K562 (cell line): ENCODE data around the gene TRIP11. TPM values are rescaled to one million over a fixed set of nuclear protein-coding genes. Genes with fewer than 3 reads are reported as not detected.

Source experiments
- ATAC-seq: fragments of 200-7000 bp; cut with Tn5 transposase; 3 replicates; pipeline ENCODE4 v1.9.1; 2020; ENCODE audit warnings: moderate library complexity
- BruUV-seq: library from RNA; stranded (reverse); fragments of 400-500 nt; replicated peaks from 2 replicates; lab custom pipeline; 2021; lab: Mats Ljungman, UMichigan
- CTCF ChIA-PET: fragments of 300-600 bp; formaldehyde crosslinking; extraction: SDS; loops from one replicate; lab custom pipeline; 2021; ENCODE audit warnings: low intra/inter-chr PET ratio; lab: Yijun Ruan, JAX
- POLR2A ChIA-PET: fragments of 300-600, 350-650 bp; sonication (Branson Sonifier 250); formaldehyde crosslinking; extraction: SDS; loops from one replicate; lab custom pipeline; 2021; ENCODE audit warnings: antibody characterized with exemption, inconsistent platforms; lab: Yijun Ruan, JAX
- DNase-seq, 4 experiments: peaks; one replicate each; pipeline versions ENCODE4 v3.0.0 to v3.0.0-alpha.2; 2011 to 2018; ENCODE audit warnings: low spot score in 3 of 4, mixed read lengths in 3 of 4; ENCODE audit errors: extremely low read depth in 1 of 4
- FAIRE-seq: peaks from 2 replicates; lab custom pipeline; 2011; peaks lifted over from hg19 to GRCh38; lab: Jason Lieb, UNC
- H2AFZ ChIP-seq: 2 replicates; pipeline ENCODE4 v1.6.0; 2011; ENCODE audit warnings: low read depth, low read length, control low read depth, inconsistent platforms
- H3K27ac ChIP-seq: fragments of 200-600 bp; 3 replicates; pipeline ENCODE4 v1.8.0; 2011; ENCODE audit warnings: low read depth, mild to moderate bottlenecking, control low read depth, inconsistent platforms, low read length, moderate library complexity, mixed read lengths; ENCODE audit errors: extremely low read depth
- H3K27me3 ChIP-seq, 2 experiments: fragments of 300-600 bp in 1 of 2; 2 replicates in 1 of 2; 3 replicates in 1 of 2; pipeline versions ENCODE4 v1.6.0 to v1.8.0; 2011; ENCODE audit warnings: inconsistent platforms in 2 of 2, low read length in 2 of 2, mild to moderate bottlenecking in 1 of 2, mixed read lengths in 1 of 2, moderate library complexity in 1 of 2; ENCODE audit not compliant: control insufficient read depth in 2 of 2, insufficient read depth in 2 of 2
- H3K36me3 ChIP-seq: fragments of 300-600 bp; 3 replicates; pipeline ENCODE4 v1.8.0; 2011; ENCODE audit warnings: mild to moderate bottlenecking, low read length, inconsistent platforms; ENCODE audit not compliant: control insufficient read depth, insufficient read depth
- H3K4me1 ChIP-seq, 2 experiments: fragments of 200-600 bp in 1 of 2; replicated peaks in 1 of 2; 2 replicates in 1 of 2; 3 replicates in 1 of 2; pipeline versions ENCODE4 v1.5.1 to v1.8.0; 2011; ENCODE audit warnings: inconsistent platforms in 2 of 2, low read length in 2 of 2, mild to moderate bottlenecking in 1 of 2, mixed read lengths in 1 of 2, moderate library complexity in 1 of 2; ENCODE audit not compliant: control insufficient read depth in 2 of 2, insufficient read depth in 2 of 2
- H3K4me2 ChIP-seq: 2 replicates; pipeline ENCODE4 v1.6.1; 2011; ENCODE audit warnings: low read length, control low read depth, inconsistent platforms, mixed read lengths; ENCODE audit not compliant: insufficient read depth
- H3K4me3 ChIP-seq: fragments of 200-600 bp; sonication (generic), shearing (Covaris generic); 2 replicates; pipeline ENCODE4 v1.5.1; 2016; ENCODE audit warnings: control low read depth, inconsistent platforms
- H3K79me2 ChIP-seq: fragments of 200-600 bp; 3 replicates; pipeline ENCODE4 v1.8.0; 2011; ENCODE audit warnings: low read length, inconsistent platforms; ENCODE audit not compliant: control insufficient read depth, insufficient read depth
- H3K9ac ChIP-seq, 2 experiments: 2 replicates each; pipeline versions ENCODE4 v1.6.0 to v1.6.1; 2011; ENCODE audit warnings: low read depth in 2 of 2, low read length in 2 of 2, control low read depth in 1 of 2, inconsistent platforms in 1 of 2, mild to moderate bottlenecking in 1 of 2, mixed read lengths in 1 of 2; ENCODE audit not compliant: insufficient read depth in 1 of 2
- H3K9me1 ChIP-seq: one replicate; pipeline ENCODE4 v1.6.0; 2011; ENCODE audit warnings: inconsistent platforms, mild to moderate bottlenecking, low read length, moderate library complexity; ENCODE audit not compliant: control insufficient read depth, insufficient read depth
- H3K9me3 ChIP-seq: replicated peaks from 2 replicates; pipeline ENCODE4 v1.5.1; 2011; ENCODE audit warnings: low read depth, low read length, inconsistent platforms; ENCODE audit not compliant: control insufficient read depth, insufficient read depth
- H4K20me1 ChIP-seq: replicated peaks from 2 replicates; pipeline ENCODE4 v1.6.1; 2011; ENCODE audit warnings: low read length, inconsistent platforms, mixed read lengths; ENCODE audit not compliant: control insufficient read depth, insufficient read depth
- BHLHE40 ChIP-seq: IDR thresholded peaks from 2 replicates; pipeline ENCODE4 v1.6.1; 2011; ENCODE audit warnings: low read length, improper control_type of control experiment
- CBFA2T3 ChIP-seq: fragments of 450-650 bp; IDR thresholded peaks from 2 replicates; pipeline ENCODE4 v1.6.1; 2017
- FOXP1 ChIP-seq: sonication (generic); formaldehyde crosslinking; IDR thresholded peaks from 2 replicates; pipeline ENCODE4 v1.8.0; 2022; ENCODE audit warnings: mild to moderate bottlenecking, missing genetic modification reagents
- ILF3 ChIP-seq: fragments of 450-650 bp; IDR thresholded peaks from 2 replicates; pipeline ENCODE4 v1.6.1; 2018; ENCODE audit warnings: antibody characterized with exemption, mild to moderate bottlenecking, moderate library complexity, borderline replicate concordance
- MTA1 ChIP-seq: fragments of 450-650 bp; IDR thresholded peaks from 2 replicates; pipeline ENCODE4 v1.6.1; 2017; ENCODE audit warnings: borderline replicate concordance
- SNRNP70 ChIP-seq: fragments of 200-400 bp; formaldehyde crosslinking; optimal IDR thresholded peaks from 2 replicates; pipeline ENCODE3; 2017; ENCODE audit warnings: low read depth, low read length
- WGBS: fragments of 100-300 bp; shearing (Covaris generic); methylation state at CpG from one replicate; pipeline ENCODE4 v1.1.6; 2016; ENCODE audit warnings: low coverage, mixed read lengths; ENCODE audit not compliant: insufficient coverage; ENCODE audit errors: missing lambda C conversion rate; 5-methylcytosine and 5-hydroxymethylcytosine counted together
- in situ Hi-C: fragments of 300-500 bp; cut with MboI; formaldehyde crosslinking; loops from 4 replicates; pipeline ENCODE4 v1.15.0; 2018; ENCODE audit warnings: inconsistent platforms, mixed read lengths
- intact Hi-C: fragments of 100-400 bp; cut with micrococcal nuclease; formaldehyde crosslinking; loops from 2 replicates; pipeline ENCODE4 v1.14.2; 2022
- polyA plus RNA-seq, 8 experiments: library from polyadenylated mRNA; depleted of rRNA in 4 of 8; stranded (reverse) in 5 of 8; unstranded in 3 of 8; fragments of >200 nt; fragmentation: Nextera tagmentation in 2 of 8; fragmentation: Illumina TruSeq in 1 of 8; extraction: Ambion mirVana in 2 of 8; extraction: Trizol in 1 of 8; gene quantifications; 2 replicates each; pipeline versions ENCODE4 v1.2.1 to v1.2.3, GENCODE V29; 2011 to 2014; ENCODE audit warnings: inconsistent platforms in 1 of 8, missing spikeins in 1 of 8
- total RNA-seq, 7 experiments: library from RNA; depleted of rRNA in 6 of 7; stranded (reverse); fragments of >200 nt in 6 of 7; fragmentation: Illumina TruSeq in 2 of 7; extraction: Trizol in 2 of 7; gene quantifications; 2 replicates each; pipeline versions ENCODE4 v1.2.1 to v1.2.3, GENCODE V29; 2011 to 2021; ENCODE audit warnings: low replicate concordance in 1 of 7
- TF ChIP-seq, protein P1 (sequence below): fragments of 450-650 bp; IDR thresholded peaks from 2 replicates; pipeline ENCODE4 v1.6.1; 2018; ENCODE audit not compliant: partially characterized antibody
- TF ChIP-seq, protein P2 (sequence below): fragments of 450-650 bp; IDR thresholded peaks from 2 replicates; pipeline ENCODE4 v1.6.1; 2016
- TF ChIP-seq, protein P3 (sequence below): fragments of 200-800 bp; sonication (Bioruptor generic); IDR thresholded peaks from 2 replicates; pipeline ENCODE4 v1.6.1; 2017; ENCODE audit warnings: missing genetic modification characterization, missing compliant biosample characterization

TRIP11 gene
- total and polyA plus RNA-seq, 9 of the 15 experiments (the other 6 are each of a cell fraction or from before 2014, with no cell fraction given) = 4.0 to 20.0 (median 10.9) TPM

DNA sequence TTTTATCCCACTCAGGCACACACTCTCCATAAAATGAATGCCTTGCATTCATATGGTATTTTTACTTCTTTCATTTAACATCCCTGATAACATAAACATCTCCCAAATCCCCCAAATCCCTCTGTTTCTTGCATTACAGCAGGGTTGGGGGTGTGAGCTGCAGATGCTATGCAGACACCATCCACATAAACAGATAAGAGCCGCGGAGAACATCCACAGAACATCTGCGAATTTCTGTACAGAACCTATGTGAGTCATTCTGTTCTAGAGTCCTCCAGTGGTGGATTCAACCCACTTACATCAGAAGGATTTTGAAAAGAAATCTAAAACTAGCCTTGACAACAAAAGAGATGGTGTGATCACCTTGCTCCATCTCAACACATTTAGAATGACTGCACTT is 112.7 kb downstream of the TRIP11 start (continued):
- TF ChIP-seq, protein P1, sequence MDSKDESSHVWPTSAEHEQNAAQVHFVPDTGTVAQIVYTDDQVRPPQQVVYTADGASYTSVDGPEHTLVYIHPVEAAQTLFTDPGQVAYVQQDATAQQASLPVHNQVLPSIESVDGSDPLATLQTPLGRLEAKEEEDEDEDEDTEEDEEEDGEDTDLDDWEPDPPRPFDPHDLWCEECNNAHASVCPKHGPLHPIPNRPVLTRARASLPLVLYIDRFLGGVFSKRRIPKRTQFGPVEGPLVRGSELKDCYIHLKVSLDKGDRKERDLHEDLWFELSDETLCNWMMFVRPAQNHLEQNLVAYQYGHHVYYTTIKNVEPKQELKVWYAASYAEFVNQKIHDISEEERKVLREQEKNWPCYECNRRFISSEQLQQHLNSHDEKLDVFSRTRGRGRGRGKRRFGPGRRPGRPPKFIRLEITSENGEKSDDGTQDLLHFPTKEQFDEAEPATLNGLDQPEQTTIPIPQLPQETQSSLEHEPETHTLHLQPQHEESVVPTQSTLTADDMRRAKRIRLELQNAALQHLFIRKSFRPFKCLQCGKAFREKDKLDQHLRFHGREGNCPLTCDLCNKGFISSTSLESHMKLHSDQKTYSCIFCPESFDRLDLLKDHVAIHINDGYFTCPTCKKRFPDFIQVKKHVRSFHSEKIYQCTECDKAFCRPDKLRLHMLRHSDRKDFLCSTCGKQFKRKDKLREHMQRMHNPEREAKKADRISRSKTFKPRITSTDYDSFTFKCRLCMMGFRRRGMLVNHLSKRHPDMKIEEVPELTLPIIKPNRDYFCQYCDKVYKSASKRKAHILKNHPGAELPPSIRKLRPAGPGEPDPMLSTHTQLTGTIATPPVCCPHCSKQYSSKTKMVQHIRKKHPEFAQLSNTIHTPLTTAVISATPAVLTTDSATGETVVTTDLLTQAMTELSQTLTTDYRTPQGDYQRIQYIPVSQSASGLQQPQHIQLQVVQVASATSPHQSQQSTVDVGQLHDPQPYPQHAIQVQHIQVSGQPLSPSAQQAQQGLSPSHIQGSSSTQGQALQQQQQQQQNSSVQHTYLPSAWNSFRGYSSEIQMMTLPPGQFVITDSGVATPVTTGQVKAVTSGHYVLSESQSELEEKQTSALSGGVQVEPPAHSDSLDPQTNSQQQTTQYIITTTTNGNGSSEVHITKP = no peak
- no peak for TF ChIP-seq FOXP1
- no peak for TF ChIP-seq SNRNP70
- TF ChIP-seq MTA1 = no peak
- TF ChIP-seq, all 486 proteins: peak for 0

DNA sequence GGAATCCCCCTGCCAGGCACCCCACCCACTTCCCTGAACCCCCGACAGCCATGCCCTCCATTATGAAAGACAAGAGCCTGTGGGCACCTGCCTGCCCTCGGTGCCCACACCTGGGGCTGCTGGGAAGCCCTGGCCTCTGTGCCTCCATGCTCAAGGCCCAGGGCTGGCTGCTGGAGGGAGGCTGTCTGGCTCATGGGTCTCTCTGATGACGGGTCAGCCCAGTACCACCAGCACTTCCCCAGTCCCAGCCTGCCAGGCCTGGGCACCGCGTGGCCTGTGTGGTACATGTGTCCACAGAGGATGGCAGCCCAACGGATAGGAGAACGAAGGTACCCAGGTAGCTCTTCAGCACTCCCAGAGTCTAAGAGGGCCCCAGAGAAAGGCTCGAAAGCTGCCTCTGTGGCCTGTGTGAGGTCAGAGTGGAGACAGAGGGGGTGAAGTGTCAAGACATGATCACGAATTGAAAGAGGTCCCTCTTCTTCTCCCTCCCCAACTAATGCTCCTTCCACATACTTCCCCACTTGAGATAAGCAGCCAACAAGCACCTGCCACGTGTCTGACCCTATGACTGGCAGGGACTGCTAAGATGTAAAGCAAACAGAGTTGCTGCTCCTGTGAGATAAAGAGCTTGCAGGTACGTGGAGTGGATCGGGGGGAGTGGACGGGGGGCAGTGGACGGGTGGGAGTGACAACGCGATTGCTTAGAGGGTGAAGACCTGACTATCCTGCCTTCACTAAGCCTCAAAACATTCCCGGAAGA is 113.5 kb downstream of the TRIP11 start:
- Histone ChIP-seq H2AFZ (no peak overlapping the region), H3K79me2 (no peaks in the 10 kb centered on the region), H3K4me3 (no peak overlapping the region), H3K27ac (no peak overlapping the region), H3K36me3 (no peaks in the 10 kb centered on the region), H3K9me1 (no peaks in the 10 kb centered on the region), H3K9ac (no peak overlapping the region), H3K4me1 (peaks cover 0 to 4% of the 10 kb centered on the region in 2 experiments; a peak in 2 of 5 replicates), H3K4me2 (no peak overlapping the region), H3K27me3 (peaks cover 0 to 26% of the 10 kb centered on the region in 2 experiments; a peak in 2 of 5 replicates), H3K9me3 (no peaks in the 10 kb centered on the region), H4K20me1 (no peaks in the 10 kb centered on the region)
- POLR2A ChIA-PET = no interaction called here
- ATAC-seq (peak; percentile 33; the same call in 1 of the 3 replicates), DNase-seq (peak in 1 of 4 experiments; percentile 5), FAIRE-seq (no peak)
- CTCF ChIA-PET = no interaction called here
- WGBS = 0% methylated on average over 10 of the region's 17 CpGs
- in situ Hi-C loops = no loop called here
- intact Hi-C loops = no loop called here
- BruUV-seq = no TSS peak
- TF ChIP-seq CBFA2T3 (peak; percentile 39), ILF3 (no peak), BHLHE40 (peak; percentile 40; the same call in 1 of the 2 replicates)
- TF ChIP-seq, protein P2, sequence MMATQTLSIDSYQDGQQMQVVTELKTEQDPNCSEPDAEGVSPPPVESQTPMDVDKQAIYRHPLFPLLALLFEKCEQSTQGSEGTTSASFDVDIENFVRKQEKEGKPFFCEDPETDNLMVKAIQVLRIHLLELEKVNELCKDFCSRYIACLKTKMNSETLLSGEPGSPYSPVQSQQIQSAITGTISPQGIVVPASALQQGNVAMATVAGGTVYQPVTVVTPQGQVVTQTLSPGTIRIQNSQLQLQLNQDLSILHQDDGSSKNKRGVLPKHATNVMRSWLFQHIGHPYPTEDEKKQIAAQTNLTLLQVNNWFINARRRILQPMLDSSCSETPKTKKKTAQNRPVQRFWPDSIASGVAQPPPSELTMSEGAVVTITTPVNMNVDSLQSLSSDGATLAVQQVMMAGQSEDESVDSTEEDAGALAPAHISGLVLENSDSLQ = 0 out of 2 replicates have a peak, but pooled peaks have one; percentile 35
- TF ChIP-seq, protein P3, sequence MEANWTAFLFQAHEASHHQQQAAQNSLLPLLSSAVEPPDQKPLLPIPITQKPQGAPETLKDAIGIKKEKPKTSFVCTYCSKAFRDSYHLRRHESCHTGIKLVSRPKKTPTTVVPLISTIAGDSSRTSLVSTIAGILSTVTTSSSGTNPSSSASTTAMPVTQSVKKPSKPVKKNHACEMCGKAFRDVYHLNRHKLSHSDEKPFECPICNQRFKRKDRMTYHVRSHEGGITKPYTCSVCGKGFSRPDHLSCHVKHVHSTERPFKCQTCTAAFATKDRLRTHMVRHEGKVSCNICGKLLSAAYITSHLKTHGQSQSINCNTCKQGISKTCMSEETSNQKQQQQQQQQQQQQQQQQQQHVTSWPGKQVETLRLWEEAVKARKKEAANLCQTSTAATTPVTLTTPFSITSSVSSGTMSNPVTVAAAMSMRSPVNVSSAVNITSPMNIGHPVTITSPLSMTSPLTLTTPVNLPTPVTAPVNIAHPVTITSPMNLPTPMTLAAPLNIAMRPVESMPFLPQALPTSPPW (CRISPR knock-in tag) = peak; percentile 21; the same call in 1 of the 2 replicates
